Liver (tissue), 9 donors: ENCODE data around the gene PFKP. TPM values are rescaled to one million over a fixed set of nuclear protein-coding genes. Genes with fewer than 3 reads are reported as not detected.

Source experiments
- DNase-seq: peaks from one replicate; pipeline ENCODE4 v3.0.0-alpha.2; 2017; ENCODE audit warnings: low spot score
- H3K27ac ChIP-seq, 2 donors: one replicate each; pipeline ENCODE4 v1.7.0; 2013; ENCODE audit warnings: inconsistent platforms in 2 of 2, low read length in 2 of 2, control low read depth in 1 of 2, low read depth in 1 of 2, mild to moderate bottlenecking in 1 of 2
- H3K27me3 ChIP-seq, 4 donors: one replicate each; pipeline versions ENCODE4 v1.6.1 to v1.7.0; 2013; ENCODE audit warnings: low read length in 3 of 4, inconsistent platforms in 1 of 4, mild to moderate bottlenecking in 1 of 4, moderate library complexity in 1 of 4; ENCODE audit not compliant: control insufficient read depth in 4 of 4, insufficient read depth in 4 of 4
- H3K36me3 ChIP-seq, 4 donors: one replicate each; pipeline versions ENCODE4 v1.6.1 to v1.7.0; 2013; ENCODE audit warnings: low read length in 3 of 4, mild to moderate bottlenecking in 3 of 4, low read depth in 1 of 4, moderate library complexity in 1 of 4; ENCODE audit not compliant: control insufficient read depth in 4 of 4, insufficient read depth in 3 of 4
- H3K4me1 ChIP-seq, 4 donors: one replicate each; pipeline versions ENCODE4 v1.6.1 to v1.7.0; 2013; ENCODE audit warnings: low read length in 3 of 4, mild to moderate bottlenecking in 3 of 4, moderate library complexity in 1 of 4; ENCODE audit not compliant: control insufficient read depth in 4 of 4, insufficient read depth in 4 of 4
- H3K4me3 ChIP-seq, 3 donors: one replicate each; pipeline versions ENCODE4 v1.6.1 to v1.7.0; 2013; ENCODE audit warnings: low read length in 3 of 3, control low read depth in 1 of 3, low read depth in 1 of 3, mild to moderate bottlenecking in 1 of 3
- H3K9ac ChIP-seq, 2 donors: one replicate each; pipeline ENCODE4 v1.7.0; 2013; ENCODE audit warnings: low read length in 2 of 2, mild to moderate bottlenecking in 2 of 2, moderate library complexity in 2 of 2, control low read depth in 1 of 2, low read depth in 1 of 2
- H3K9me3 ChIP-seq, 4 donors: one replicate each; pipeline versions ENCODE4 v1.6.1 to v1.7.0; 2013; ENCODE audit warnings: low read length in 3 of 4; ENCODE audit not compliant: control insufficient read depth in 4 of 4
- CTCF ChIP-seq: fragments of 150-350 bp; IDR thresholded peaks from 2 replicates; pipeline ENCODE4 v1.5.1; 2017; ENCODE audit warnings: improper control_type of control experiment, low read depth, low read length; ENCODE audit not compliant: missing input control
- EGR1 ChIP-seq, 2 donors: IDR thresholded peaks; 2 replicates each; pipeline ENCODE4 v1.6.1; 2016 to 2018; ENCODE audit warnings: antibody characterized with exemption in 2 of 2, low read depth in 2 of 2
- FOXA1 ChIP-seq: IDR thresholded peaks from 2 replicates; pipeline ENCODE4 v1.6.1; 2016; ENCODE audit warnings: antibody characterized with exemption
- FOXA2 ChIP-seq: IDR thresholded peaks from 2 replicates; pipeline ENCODE4 v1.6.1; 2016; ENCODE audit warnings: antibody characterized with exemption
- GABPA ChIP-seq, 2 donors: IDR thresholded peaks in 1 of 2; conservative IDR thresholded peaks in 1 of 2; 2 replicates each; pipeline ENCODE4 v1.6.1; 2016; ENCODE audit warnings: antibody characterized with exemption in 2 of 2, mild to moderate bottlenecking in 1 of 2, moderate library complexity in 1 of 2
- HNF4A ChIP-seq, 2 donors: conservative IDR thresholded peaks; 2 replicates each; pipeline ENCODE4 v1.6.1; 2016; ENCODE audit warnings: antibody characterized with exemption in 2 of 2, mild to moderate bottlenecking in 2 of 2
- HNF4G ChIP-seq: IDR thresholded peaks from 2 replicates; pipeline ENCODE4 v1.6.1; 2016; ENCODE audit warnings: antibody characterized with exemption
- JUND ChIP-seq, 2 donors: IDR thresholded peaks; 2 replicates each; pipeline ENCODE4 v1.6.1; 2016; ENCODE audit warnings: antibody characterized with exemption in 2 of 2
- MAX ChIP-seq: IDR thresholded peaks from 2 replicates; pipeline ENCODE4 v1.6.1; 2016; ENCODE audit warnings: antibody characterized with exemption
- NR2F2 ChIP-seq: IDR thresholded peaks from 2 replicates; pipeline ENCODE4 v1.6.1; 2016; ENCODE audit warnings: antibody characterized with exemption
- RAD21 ChIP-seq, 2 donors: IDR thresholded peaks; 2 replicates each; pipeline ENCODE4 v1.6.1; 2016; ENCODE audit warnings: antibody characterized with exemption in 2 of 2, mild to moderate bottlenecking in 2 of 2
- REST ChIP-seq: IDR thresholded peaks from 2 replicates; pipeline ENCODE4 v1.6.1; 2016; ENCODE audit warnings: antibody characterized with exemption, mild to moderate bottlenecking
- RXRA ChIP-seq, 2 donors: IDR thresholded peaks; 2 replicates each; pipeline ENCODE4 v1.6.1; 2017 to 2018; ENCODE audit warnings: antibody characterized with exemption in 2 of 2, mild to moderate bottlenecking in 1 of 2
- SP1 ChIP-seq: IDR thresholded peaks from 2 replicates; pipeline ENCODE4 v1.6.1; 2018; ENCODE audit warnings: antibody characterized with exemption, mild to moderate bottlenecking
- TAF1 ChIP-seq: conservative IDR thresholded peaks from 2 replicates; pipeline ENCODE4 v1.6.1; 2016; ENCODE audit warnings: antibody characterized with exemption, mild to moderate bottlenecking
- YY1 ChIP-seq: IDR thresholded peaks from 2 replicates; pipeline ENCODE4 v1.6.1; 2016; ENCODE audit warnings: antibody characterized with exemption, mild to moderate bottlenecking
- WGBS: extraction: QIAGEN DNeasy Blood & Tissue Kit; methylation state at CpG from one replicate; pipeline ENCODE4 v1.1.7; 2013; 5-methylcytosine and 5-hydroxymethylcytosine counted together
- polyA plus RNA-seq, 2 donors: library from polyadenylated mRNA; stranded (reverse) in 1 of 2; unstranded in 1 of 2; fragments of 200-250 nt in 1 of 2; fragments of >200 nt in 1 of 2; fragmentation: Nextera tagmentation in 1 of 2; extraction: Ambion mirVana in 1 of 2; gene quantifications; one replicate each; pipeline versions ENCODE4 v1.2.1 to v1.2.3, GENCODE V29; 2013 to 2015
- total RNA-seq, 2 donors: library from RNA; depleted of rRNA; stranded (reverse); fragments of >200 nt; gene quantifications; one replicate each; pipeline ENCODE4 v1.2.3, GENCODE V29; 2014
- TF ChIP-seq, protein P1 (sequence below): IDR thresholded peaks from 2 replicates; pipeline ENCODE4 v1.6.1; 2016; ENCODE audit warnings: antibody characterized with exemption
- TF ChIP-seq, protein P2 (sequence below): IDR thresholded peaks from 2 replicates; pipeline ENCODE4 v1.6.1; 2016; ENCODE audit warnings: antibody characterized with exemption
- donor health status: healthy.
- donor health status: healthy.
- donor health status: healthy.
- donor health status: healthy.
- donor health status: healthy.

The PFKP gene
- total and polyA plus RNA-seq, 4 donors = 1.1 to 5.0 (median 2.8) TPM

DNA sequence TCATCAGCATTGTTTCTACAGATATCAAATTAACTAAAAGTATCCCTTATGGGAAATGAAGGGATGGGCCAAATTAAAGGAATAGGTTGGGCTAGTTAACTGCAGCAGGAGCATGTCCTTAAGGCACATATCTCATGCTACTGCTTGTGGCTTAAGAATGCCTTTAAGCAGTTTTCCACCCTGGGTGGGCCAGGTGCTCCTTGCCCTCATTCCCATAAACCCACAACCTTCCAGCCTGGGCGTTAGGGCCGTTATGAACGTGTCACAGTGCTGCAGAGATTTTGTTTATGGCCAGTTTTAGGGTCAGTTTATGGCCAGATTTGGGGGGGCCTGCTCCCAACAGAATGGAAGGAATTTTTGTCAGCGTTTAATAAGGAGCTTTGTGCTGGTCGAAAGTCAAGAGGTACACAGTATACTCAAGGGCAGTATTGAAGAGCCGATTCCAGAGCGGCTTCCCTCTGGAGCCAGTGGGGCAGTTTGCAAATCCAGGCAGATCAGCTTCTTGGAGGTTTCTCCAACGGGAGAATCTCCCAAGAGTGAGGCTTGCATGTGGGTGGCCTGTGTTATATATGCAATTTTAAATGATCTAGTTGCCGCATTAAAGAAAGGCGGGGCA lies 7.7 kb downstream of the PFKP start:
- no peak for TF ChIP-seq CTCF
- TF ChIP-seq RAD21 (IDR thresholded peaks at IDR 0.05) = no peak
- TF ChIP-seq, protein P1, sequence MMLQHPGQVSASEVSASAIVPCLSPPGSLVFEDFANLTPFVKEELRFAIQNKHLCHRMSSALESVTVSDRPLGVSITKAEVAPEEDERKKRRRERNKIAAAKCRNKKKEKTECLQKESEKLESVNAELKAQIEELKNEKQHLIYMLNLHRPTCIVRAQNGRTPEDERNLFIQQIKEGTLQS = no peak
- TF ChIP-seq, protein P2, sequence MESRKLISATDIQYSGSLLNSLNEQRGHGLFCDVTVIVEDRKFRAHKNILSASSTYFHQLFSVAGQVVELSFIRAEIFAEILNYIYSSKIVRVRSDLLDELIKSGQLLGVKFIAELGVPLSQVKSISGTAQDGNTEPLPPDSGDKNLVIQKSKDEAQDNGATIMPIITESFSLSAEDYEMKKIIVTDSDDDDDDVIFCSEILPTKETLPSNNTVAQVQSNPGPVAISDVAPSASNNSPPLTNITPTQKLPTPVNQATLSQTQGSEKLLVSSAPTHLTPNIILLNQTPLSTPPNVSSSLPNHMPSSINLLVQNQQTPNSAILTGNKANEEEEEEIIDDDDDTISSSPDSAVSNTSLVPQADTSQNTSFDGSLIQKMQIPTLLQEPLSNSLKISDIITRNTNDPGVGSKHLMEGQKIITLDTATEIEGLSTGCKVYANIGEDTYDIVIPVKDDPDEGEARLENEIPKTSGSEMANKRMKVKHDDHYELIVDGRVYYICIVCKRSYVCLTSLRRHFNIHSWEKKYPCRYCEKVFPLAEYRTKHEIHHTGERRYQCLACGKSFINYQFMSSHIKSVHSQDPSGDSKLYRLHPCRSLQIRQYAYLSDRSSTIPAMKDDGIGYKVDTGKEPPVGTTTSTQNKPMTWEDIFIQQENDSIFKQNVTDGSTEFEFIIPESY = no peak
- TF ChIP-seq HNF4G = no peak
- TF ChIP-seq HNF4A (conservative IDR thresholded peaks at IDR 0.05) = no peak
- TF ChIP-seq RXRA (IDR thresholded peaks at IDR 0.05) = no peak
- TF ChIP-seq EGR1 (IDR thresholded peaks at IDR 0.05; ENCODE audit: low read depth in 2 of 2) = no peak
- TF ChIP-seq FOXA1 = no peak
- TF ChIP-seq NR2F2 = no peak
- TF ChIP-seq SP1 = no peak
- TF ChIP-seq YY1 = no peak
- no peaks in the 10 kb centered on the region for H3K27me3 ChIP-seq
- no peak overlapping the region for H3K9ac ChIP-seq
- WGBS = 89% methylated on average over 10 of the region's 10 CpGs
- H3K9me3 ChIP-seq = no peaks in the 10 kb centered on the region
- H3K4me3 ChIP-seq = no peak overlapping the region
- no peaks in the 10 kb centered on the region for H3K36me3 ChIP-seq
- DNase-seq = no peak
- H3K4me1 ChIP-seq = no peaks in the 10 kb centered on the region
- H3K27ac ChIP-seq = no peak overlapping the region

GRCh38 chr10:3076138-3076537 lies 8.8 kb downstream of the PFKP start:
- no peaks in the 10 kb centered on the region for H3K36me3 ChIP-seq
- no peak overlapping the region for H3K9ac ChIP-seq
- no peaks in the 10 kb centered on the region for H3K27me3 ChIP-seq
- 88% methylated on average over 16 of the region's 16 CpGs for WGBS
- no peaks in the 10 kb centered on the region for H3K9me3 ChIP-seq
- no peak overlapping the region for H3K27ac ChIP-seq
- TF ChIP-seq JUND (IDR thresholded peaks at IDR 0.05) (no peak), EGR1 (IDR thresholded peaks at IDR 0.05; ENCODE audit: low read depth in 2 of 2) (no peak), NR2F2 (no peak), GABPA (IDR thresholded peaks at IDR 0.05 in 1 of 2, conservative IDR thresholded peaks at IDR 0.05 in 1 of 2) (no peak), SP1 (no peak), REST (no peak), TAF1 (no peak), CTCF (no peak), HNF4G (no peak), YY1 (no peak), RXRA (IDR thresholded peaks at IDR 0.05) (no peak), RAD21 (IDR thresholded peaks at IDR 0.05) (no peak), HNF4A (conservative IDR thresholded peaks at IDR 0.05) (no peak), FOXA1 (no peak), FOXA2 (no peak), MAX (no peak)
- TF ChIP-seq, protein P1 = no peak
- TF ChIP-seq, protein P2 = no peak
- DNase-seq = no peak
- H3K4me1 ChIP-seq = no peaks in the 10 kb centered on the region
- no peak overlapping the region for H3K4me3 ChIP-seq
